Hematopoietic multipotent progenitor cell (in vitro differentiated cells): Measurements from ENCODE around the gene PYGB. TPM values are rescaled to one million over a fixed set of nuclear protein-coding genes. Genes with fewer than 3 reads are reported as not detected.
A peak's percentile ranks its signal among the peaks of the same experiment; 100 is the strongest.

Source experiments
- DNase-seq, 3 donors: peaks; one replicate each; pipeline ENCODE4 v3.0.0-alpha.2; 2011 to 2015; ENCODE audit warnings: low read depth in 2 of 3, low spot score in 2 of 3
- total RNA-seq: library from RNA; depleted of rRNA; stranded (reverse); fragments of >200 nt; gene quantifications from one replicate; pipeline ENCODE4 v1.2.3, GENCODE V29; 2012

Gene PYGB
- total RNA-seq, 1 donor, result 31.5 TPM

DNA sequence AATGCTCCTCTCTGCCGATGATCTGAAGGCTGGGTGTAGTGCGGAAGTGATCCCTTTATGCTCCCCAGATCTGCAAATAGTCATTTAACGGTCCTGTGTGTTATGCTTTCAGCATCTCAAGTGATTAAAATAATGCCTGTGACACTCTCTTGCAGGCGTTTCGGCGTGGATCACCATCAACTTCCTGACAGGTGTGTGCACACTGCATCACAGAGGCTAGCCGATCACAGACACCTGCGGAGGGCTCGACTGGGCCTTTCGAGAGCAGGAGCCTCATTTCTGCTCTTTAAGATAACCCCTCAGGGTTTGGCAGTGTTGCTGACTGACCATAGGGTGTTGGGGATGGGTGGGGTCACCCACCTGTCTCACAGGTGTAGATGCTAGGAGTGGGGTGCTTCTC lies 32.4 kb upstream of the PYGB start:
- DNase-seq, result no peak

GRCh38 chr20:25216199-25216945 lies 31.5 kb upstream of the PYGB start:
- no peak for DNase-seq

DNA sequence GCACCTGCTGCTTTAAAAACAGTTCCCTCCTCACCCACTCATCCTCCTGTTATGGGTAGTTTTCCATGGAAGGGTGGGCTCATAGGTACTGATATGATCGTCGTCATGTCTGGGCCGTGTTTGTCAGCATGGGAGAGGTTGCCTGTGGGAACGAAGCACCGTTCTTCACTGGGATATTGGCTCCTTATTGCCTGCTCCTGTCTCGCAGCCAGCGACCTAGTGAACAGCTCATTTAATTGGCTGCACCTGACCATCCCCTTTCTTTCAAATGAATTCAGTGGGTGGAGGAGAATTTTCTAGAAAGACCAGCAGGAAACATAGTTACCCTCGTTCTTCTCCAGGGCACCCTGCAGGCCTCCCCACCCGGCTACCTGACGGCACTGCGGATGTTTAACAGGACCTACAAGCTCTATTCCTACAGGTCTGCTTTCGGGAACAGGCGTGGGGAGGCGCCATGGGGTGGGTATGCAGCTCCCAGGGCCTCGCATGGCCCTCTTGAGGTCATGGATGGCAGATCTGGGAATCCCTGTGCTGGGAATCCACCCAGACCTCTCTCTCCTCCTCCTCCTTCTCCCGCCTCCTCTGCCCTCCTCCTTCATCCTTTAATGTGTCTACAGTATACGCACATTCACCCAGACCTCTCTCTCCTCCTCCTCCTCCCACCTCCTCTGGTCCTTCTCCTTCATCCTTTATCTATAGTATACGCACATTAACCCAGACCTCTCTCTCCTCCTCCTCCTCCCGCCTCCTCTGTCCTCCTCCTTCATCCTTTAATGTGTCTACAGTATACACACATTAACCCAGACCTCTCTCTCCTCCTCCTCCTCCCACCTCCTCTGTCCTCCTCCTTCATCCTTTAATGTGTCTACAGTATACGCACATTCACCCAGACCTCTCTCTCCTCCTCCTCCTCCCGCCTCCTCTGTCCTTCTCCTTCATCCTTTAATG lies 30.4 kb upstream of the PYGB start:
- DNase-seq, result no peak

GRCh38 chr20:25218109-25218486 lies 29.8 kb upstream of the PYGB start:
- DNase-seq, result no peak

GRCh38 chr20:25218492-25218891 lies 29.4 kb upstream of the PYGB start:
- no peak for DNase-seq

DNA sequence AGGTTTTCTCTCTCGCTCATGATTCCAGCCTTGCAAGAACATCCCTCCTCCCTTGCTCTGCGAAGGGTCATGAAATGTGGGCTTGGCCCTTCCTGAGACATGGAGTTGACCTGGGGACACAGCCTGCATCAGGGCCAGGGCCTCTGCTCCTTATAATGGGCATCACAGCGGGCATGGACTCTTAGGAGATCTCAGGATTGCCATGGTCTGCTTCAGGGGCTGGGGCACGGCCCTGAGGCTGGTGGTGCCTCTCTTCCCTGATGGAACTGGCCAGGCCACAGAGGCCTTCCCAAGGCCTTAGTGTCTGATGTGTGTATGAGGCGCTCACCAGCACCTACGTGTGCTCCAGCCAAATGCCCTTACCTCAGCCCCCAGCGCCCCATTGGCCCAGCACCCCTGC lies 28.5 kb upstream of the PYGB start:
- DNase-seq, result no peak

GRCh38 chr20:25220021-25220730 lies 27.7 kb upstream of the PYGB start:
- peak in 1 of 3 donors; percentile 22 for DNase-seq

GRCh38 chr20:25220810-25221591 lies 26.9 kb upstream of the PYGB start:
- no peak for DNase-seq

DNA sequence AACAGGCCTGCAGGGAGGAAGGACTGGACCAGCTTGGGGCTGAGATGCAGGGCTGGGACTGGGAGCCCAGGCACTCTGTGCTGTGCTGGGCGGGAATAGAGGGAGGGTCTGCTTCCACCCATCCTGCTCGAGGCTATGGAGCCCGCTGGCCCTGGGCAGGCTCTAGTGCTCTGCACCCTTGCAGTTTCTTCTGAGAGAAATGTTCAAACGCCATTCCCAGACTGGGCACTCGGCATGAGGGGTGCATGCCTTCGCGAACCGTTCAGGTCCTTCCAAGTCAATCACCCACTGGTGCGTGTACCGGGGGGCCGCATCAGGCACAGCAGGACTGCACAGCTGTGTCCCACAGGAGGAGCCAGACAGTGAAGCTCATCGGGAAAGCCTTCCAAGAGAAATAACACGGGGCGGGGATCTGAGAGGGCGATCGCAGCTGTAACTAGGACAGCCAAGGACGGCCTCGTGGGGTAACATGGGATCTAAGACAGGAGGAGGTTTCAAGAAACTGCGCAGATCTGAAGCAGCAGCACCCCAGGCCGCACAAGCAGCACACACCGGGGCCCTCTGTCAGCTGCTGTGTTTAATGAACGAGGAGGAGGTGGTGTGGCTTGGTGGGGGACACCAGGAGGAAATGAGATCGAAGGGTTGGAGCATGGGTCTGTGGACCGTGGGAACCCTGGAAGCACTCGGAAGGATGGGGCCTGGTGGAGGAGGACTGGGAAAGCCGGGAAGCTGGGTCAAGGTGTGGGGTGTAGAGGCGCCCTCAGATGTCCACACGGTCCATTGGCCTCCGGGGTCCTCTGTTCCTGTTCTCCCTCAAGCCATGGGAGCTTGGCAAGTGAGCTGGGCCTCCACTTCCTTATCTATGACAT lies 26.1 kb upstream of the PYGB start:
- DNase-seq, result no peak

DNA sequence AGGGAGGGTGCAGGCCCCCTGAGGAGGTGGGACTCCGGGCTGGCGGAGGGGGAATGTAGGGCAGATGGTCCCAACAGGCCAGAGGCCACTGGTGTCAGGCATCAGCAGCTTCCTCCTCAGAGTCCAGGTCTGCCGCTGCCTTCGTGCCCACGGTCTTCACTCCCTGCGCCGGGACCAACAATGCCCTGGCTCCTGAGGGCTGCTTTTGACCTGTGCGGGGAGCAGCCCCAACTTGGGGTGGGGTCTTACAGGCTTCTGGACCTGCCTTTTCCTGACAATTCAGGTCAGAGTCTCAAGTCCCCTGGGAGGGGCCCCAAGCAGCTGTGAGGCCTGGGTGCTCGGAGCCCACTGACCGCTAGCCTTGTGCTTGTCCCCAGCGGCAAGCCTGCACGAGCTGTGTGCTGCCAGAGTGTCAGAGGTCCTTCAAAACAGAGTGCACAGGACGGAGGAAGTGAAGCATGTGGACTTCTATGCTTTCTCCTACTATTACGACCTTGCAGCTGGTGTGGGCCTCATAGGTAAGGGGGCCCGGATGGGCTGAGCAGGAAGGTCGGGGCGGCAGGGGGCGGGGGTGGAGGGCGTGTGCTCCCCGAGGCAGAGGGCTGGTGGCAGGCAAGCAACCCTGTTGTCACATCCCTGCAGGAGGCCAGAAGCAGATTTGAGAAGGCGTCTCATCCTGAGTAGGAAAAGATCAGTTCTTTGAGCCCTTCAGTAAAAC lies 25.3 kb upstream of the PYGB start:
- DNase-seq, result no peak

DNA sequence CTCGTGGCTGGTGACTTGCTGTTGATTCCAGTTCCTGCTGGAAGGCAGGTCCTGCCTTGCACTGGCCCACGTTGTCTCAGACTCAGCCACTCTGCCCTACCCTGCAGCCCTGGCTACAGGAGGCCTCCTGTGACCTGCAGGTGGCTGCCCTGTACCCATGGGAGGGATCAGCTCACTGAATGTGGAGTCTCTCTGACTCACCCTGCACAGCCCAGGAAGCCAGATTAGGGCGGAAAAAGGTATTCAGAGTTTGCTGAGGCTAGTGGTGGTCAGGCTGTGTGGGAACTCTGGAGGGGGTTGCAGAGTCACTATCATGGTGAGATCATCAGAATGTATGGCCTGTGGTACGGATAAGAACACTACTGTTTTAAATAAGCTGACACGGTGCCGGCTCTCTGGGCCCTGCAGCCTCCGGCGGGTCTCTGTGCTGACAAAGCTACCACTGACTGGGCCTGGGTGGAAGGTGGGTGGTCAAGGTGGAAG lies 24.7 kb upstream of the PYGB start:
- no peak for DNase-seq

- no peak for DNase-seq
Observed at GRCh38 chr20:25223765-25224720, 23.8 kb upstream of the PYGB start.

GRCh38 chr20:25224941-25225340 lies 22.9 kb upstream of the PYGB start:
- no peak for DNase-seq

- DNase-seq, result no peak
Observed at GRCh38 chr20:25225642-25226432, 22.0 kb upstream of the PYGB start.

- DNase-seq, result no peak
Observed at GRCh38 chr20:25226433-25227316, 21.2 kb upstream of the PYGB start.

GRCh38 chr20:25227317-25227831 lies 20.5 kb upstream of the PYGB start:
- no peak for DNase-seq
